ENCODE results near the gene ORAI3. TPM values are rescaled to one million over a fixed set of nuclear protein-coding genes. Genes with fewer than 3 reads are reported as not detected.

The ORAI3 gene
- total RNA-seq, 1 donor from 2014 or later = 27.0 TPM

DNA sequence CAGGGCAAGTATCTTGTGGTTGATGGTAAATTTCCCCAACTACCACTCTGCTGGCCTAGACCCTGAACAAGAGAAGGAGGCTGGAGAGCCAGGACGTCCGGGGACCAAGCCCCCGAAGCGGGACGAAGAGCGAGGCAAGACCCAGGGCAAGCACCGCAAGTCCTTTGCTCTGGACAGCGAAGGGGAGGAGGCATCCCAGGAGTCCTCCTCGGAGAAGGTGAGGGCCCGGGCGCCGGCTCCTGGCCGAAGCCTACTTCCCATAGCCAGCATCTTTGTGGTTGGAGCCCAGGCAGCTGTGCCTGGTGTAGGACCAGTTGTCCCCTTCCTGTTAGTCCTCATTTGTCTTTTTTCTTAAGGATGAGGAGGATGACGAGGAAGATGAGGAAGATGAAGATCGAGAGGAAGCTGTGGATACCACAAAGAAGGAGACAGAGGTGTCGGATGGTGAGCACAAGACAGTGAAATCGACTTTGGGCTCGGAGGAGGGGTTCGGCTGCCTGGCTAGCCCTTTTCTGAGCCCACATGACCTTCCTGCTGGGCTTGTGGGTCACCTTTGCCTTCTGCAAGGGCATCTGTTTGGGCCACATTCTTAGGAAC, 20.5 kb downstream of the ORAI3 start:
- Histone ChIP-seq H3K27me3 (no peaks in the 10 kb centered on the region), H3K36me3 (peaks cover 0 to 98% of the 10 kb centered on the region in 2 donors), H3K9me3 (no peaks in the 10 kb centered on the region), H3K4me1 (no peaks in the 10 kb centered on the region), H3K27ac (no peak overlapping the region), H3K4me3 (no peak overlapping the region)
- TF ChIP-seq POLR2AphosphoS5 (IDR thresholded peaks at IDR 0.05; ENCODE audit: insufficient read depth in 1 of 2, low read depth in 1 of 2) = no peak
- no peak for TF ChIP-seq POLR2A (IDR thresholded peaks at IDR 0.05)
- TF ChIP-seq, protein P1, sequence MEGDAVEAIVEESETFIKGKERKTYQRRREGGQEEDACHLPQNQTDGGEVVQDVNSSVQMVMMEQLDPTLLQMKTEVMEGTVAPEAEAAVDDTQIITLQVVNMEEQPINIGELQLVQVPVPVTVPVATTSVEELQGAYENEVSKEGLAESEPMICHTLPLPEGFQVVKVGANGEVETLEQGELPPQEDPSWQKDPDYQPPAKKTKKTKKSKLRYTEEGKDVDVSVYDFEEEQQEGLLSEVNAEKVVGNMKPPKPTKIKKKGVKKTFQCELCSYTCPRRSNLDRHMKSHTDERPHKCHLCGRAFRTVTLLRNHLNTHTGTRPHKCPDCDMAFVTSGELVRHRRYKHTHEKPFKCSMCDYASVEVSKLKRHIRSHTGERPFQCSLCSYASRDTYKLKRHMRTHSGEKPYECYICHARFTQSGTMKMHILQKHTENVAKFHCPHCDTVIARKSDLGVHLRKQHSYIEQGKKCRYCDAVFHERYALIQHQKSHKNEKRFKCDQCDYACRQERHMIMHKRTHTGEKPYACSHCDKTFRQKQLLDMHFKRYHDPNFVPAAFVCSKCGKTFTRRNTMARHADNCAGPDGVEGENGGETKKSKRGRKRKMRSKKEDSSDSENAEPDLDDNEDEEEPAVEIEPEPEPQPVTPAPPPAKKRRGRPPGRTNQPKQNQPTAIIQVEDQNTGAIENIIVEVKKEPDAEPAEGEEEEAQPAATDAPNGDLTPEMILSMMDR (IDR thresholded peaks at IDR 0.05) = no peak
- no peak for DNase-seq (ENCODE audit: extremely low spot score in 2 of 2)
- intact Hi-C loops (cut with DNase I) = no loop called here

DNA sequence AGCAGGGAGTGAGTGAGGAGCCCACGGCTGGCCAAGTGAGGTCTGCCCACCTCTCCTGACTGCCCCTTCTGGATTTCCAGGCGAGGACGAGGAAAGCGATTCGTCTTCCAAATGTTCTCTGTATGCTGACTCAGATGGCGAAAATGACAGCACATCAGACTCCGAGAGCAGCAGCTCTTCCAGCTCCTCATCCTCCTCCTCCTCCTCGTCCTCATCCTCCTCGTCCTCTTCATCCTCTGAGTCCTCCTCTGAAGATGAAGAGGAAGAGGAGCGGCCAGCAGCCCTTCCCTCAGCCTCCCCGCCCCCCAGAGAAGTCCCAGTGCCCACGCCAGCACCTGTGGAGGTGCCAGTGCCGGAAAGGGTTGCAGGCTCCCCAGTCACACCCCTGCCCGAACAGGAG, 22.4 kb downstream of the ORAI3 start:
- Histone ChIP-seq H3K4me3 (no peak overlapping the region), H3K4me1 (no peaks in the 10 kb centered on the region), H3K27me3 (no peaks in the 10 kb centered on the region), H3K36me3 (peaks cover 0 to 96% of the 10 kb centered on the region in 2 donors), H3K9me3 (no peaks in the 10 kb centered on the region), H3K27ac (no peak overlapping the region)
- DNase-seq (ENCODE audit: extremely low spot score in 2 of 2) = no peak
- intact Hi-C loops (cut with DNase I) = no loop called here
- TF ChIP-seq POLR2AphosphoS5 (IDR thresholded peaks at IDR 0.05; ENCODE audit: insufficient read depth in 1 of 2, low read depth in 1 of 2) (no peak), POLR2A (IDR thresholded peaks at IDR 0.05) (no peak)
- TF ChIP-seq, protein P1 (IDR thresholded peaks at IDR 0.05) = no peak

DNA sequence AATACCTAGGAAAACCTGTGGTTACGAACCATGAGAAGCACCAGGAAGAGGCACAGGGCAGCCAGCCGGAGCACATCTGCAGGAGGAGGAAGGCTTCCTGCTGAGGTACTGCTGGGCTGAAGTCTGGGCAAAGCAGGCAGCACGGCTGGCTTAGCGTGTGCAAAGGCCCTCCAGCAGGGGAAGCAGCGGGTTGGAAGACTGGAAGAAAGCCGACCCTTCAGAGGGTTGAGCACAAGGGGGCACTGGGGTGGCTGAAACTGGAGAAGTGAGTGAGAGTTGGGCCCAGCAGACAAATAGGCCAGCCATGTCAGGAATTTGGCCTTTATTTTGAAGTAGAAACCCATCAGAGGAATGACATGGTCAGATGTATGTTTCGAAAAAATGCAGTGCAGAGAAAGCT, 24.0 kb downstream of the ORAI3 start:
- DNase-seq (ENCODE audit: extremely low spot score in 2 of 2) = no peak
- H3K36me3 ChIP-seq = peaks cover 0 to 93% of the 10 kb centered on the region in 2 donors
- H3K27me3 ChIP-seq = no peaks in the 10 kb centered on the region
- no peaks in the 10 kb centered on the region for H3K9me3 ChIP-seq
- intact Hi-C loops (cut with DNase I) = no loop called here
- no peak overlapping the region for H3K4me3 ChIP-seq
- H3K27ac ChIP-seq = no peak overlapping the region
- no peak for TF ChIP-seq POLR2AphosphoS5 (IDR thresholded peaks at IDR 0.05; ENCODE audit: insufficient read depth in 1 of 2, low read depth in 1 of 2)
- TF ChIP-seq POLR2A (IDR thresholded peaks at IDR 0.05) = no peak
- TF ChIP-seq, protein P1 (IDR thresholded peaks at IDR 0.05) = no peak
- no peaks in the 10 kb centered on the region for H3K4me1 ChIP-seq

DNA sequence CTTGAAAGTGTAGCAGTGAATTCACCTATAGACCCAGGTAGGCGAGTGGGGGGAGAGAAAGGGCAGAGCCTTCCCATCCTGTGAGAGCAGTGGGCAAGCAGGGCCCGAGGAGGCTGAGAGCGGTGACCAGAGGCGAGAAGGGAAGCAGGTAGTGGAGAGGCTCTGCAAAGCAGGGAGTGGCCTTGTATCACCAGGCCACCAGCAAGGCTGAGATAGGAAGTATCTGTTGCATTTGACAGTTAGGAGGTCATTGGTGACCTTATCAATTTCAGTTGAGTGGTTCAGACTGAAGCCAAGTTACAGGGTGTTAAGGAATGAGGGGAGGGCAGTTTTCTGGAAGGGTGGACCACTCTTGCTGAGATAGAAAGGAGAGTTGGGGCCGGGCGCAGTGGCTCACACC, 25.5 kb downstream of the ORAI3 start:
- H3K27ac ChIP-seq = no peak overlapping the region
- no peaks in the 10 kb centered on the region for H3K4me1 ChIP-seq
- TF ChIP-seq, protein P1 (IDR thresholded peaks at IDR 0.05) = no peak
- TF ChIP-seq POLR2AphosphoS5 (IDR thresholded peaks at IDR 0.05; ENCODE audit: insufficient read depth in 1 of 2, low read depth in 1 of 2) (no peak), POLR2A (IDR thresholded peaks at IDR 0.05) (no peak)
- DNase-seq (ENCODE audit: extremely low spot score in 2 of 2) = no peak
- peaks cover 0 to 90% of the 10 kb centered on the region in 2 donors for H3K36me3 ChIP-seq
- intact Hi-C loops (cut with DNase I) = no loop called here
- H3K27me3 ChIP-seq = no peaks in the 10 kb centered on the region
- no peak overlapping the region for H3K4me3 ChIP-seq
- H3K9me3 ChIP-seq = no peaks in the 10 kb centered on the region

DNA sequence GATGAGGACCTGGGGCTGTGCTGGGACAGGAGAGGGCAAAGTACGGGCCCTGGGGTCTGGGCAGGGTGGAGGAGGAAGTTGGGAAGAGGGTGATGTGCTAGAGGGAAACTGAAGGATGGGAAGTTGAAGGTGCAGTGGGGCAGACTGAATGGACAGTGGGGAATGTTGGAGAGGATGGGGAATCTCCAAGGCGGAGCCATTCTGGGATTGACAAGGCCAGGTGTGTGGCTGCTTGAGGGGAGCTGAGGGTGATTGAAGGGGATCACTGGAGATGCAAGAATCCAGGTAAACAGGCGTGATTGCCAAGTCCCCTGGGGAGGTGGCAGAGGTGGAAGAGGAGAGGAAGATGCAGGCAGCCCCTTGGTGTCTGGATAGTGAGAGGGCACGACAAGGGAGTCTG, 27.6 kb downstream of the ORAI3 start:
- H3K27me3 ChIP-seq = no peaks in the 10 kb centered on the region
- no peaks in the 10 kb centered on the region for H3K4me1 ChIP-seq
- no peak overlapping the region for H3K4me3 ChIP-seq
- peaks cover 0 to 90% of the 10 kb centered on the region in 2 donors for H3K36me3 ChIP-seq
- TF ChIP-seq, protein P1 (IDR thresholded peaks at IDR 0.05) = no peak
- TF ChIP-seq POLR2A (IDR thresholded peaks at IDR 0.05) = no peak
- no peak for TF ChIP-seq POLR2AphosphoS5 (IDR thresholded peaks at IDR 0.05; ENCODE audit: insufficient read depth in 1 of 2, low read depth in 1 of 2)
- intact Hi-C loops (cut with DNase I) = no loop called here
- H3K9me3 ChIP-seq = no peaks in the 10 kb centered on the region
- DNase-seq (ENCODE audit: extremely low spot score in 2 of 2) = no peak
- no peak overlapping the region for H3K27ac ChIP-seq

Data from vagina (tissue), 2 donors.